HG03025 (cell line): ENCODE measurements around the gene RGS3.

Source experiments
- ATAC-seq: cut with Tn5 transposase; IDR thresholded peaks from one replicate; pipeline ENCODE4 v1.9.1; 2021; ENCODE audit warnings: mild to moderate bottlenecking, moderate library complexity; ENCODE audit not compliant: unreplicated experiment, low FRiP score

The RGS3 gene

DNA sequence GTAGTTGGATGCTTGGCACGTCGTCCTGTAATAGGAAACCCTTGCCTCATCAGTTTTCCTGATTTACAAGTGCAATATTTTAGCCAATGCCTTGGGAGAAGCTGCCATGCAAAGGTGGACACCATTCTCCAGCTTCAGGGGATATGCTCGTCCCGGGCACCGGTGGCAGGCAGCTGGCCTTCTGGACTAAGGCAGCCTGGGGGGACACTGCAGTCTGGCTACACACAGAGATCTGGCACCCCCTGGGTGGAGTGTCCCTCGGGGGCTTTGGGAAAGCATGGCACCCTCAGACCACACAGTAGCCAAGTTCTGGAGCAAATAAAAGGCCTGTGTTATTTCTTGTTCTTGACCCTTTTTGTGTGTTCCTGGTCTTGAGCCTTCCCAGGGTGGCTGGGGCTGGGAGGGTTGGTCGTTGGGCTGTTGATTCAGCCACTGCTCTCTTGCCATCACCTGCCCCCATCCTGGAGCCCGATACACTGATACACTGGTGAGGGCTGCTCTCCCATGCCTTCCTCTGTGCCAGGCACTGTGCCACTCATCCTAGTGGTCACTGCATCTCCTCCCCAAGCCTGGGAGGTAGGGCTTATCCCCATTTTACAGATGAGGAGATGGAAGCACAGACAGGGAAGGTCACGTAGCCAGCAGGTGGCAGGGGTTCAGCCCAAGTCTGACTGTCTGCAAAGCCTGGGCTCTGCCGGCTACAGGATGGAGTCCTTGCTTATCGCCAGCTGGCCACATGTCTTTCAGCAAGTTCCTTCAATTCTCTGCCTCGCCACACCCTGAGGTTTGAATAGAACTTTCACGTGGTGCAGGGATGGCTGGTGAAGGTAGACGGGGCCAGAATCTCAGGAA, 134.1 kb downstream of the RGS3 start:
- ATAC-seq, result no peak

DNA sequence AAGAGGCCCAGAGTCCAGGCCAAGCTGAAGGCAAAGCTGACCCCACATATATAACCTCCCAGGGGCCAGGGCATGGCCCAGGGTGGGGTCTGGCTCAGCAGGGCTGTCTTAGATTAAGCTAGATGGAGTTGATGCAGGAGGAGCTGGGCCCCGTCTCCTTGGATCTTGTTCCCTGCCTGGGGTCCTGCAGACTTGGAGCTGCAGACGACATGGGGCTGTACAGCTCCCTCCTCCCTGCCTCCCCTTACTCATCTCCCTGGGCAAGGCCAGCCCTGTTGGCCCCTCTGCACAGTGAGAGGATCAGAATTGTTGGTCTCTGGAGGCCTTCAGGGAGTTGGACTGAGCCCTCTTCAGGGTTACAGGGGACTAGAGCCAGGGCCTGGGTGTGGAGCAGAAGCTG, 134.9 kb downstream of the RGS3 start:
- no peak for ATAC-seq

DNA sequence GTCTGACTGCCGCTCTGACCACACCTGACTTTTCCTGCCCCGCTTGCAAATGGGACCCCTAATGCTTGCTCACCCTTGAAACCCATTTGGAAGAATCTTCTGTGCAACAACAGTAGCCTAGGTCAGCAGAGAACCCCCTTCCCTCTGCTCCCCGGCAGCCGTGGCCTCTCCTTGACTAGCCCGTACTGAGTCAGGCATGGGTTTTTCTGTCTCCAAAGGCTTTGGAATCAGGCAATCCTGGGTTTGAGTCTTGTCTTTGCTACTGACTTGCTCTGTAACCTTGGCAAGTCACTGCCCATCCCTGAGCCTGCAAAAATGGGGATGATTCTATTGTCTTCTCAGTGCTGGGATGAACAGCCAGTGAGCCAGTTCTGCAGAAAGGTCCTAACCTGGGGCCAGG, 135.4 kb downstream of the RGS3 start:
- no peak for ATAC-seq

DNA sequence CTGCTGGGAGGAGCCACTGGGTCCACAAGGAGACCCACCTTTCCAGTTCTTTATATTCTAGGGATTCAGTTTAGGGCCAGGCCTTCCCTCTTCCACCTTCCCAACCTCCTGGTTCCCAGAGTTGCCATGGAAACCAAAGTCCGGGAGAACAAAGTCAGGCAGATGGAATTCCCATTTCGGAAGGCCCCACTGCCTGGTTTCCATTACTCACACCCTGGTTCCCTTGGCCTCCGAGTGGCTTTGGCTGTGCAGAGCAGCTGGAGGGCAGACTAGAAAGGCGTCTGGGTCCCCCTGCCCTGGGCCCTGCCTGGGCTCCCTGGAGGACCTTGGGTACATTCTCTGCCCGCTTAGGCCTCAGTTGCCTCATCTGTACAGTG, 136.1 kb downstream of the RGS3 start:
- ATAC-seq, result no peak

DNA sequence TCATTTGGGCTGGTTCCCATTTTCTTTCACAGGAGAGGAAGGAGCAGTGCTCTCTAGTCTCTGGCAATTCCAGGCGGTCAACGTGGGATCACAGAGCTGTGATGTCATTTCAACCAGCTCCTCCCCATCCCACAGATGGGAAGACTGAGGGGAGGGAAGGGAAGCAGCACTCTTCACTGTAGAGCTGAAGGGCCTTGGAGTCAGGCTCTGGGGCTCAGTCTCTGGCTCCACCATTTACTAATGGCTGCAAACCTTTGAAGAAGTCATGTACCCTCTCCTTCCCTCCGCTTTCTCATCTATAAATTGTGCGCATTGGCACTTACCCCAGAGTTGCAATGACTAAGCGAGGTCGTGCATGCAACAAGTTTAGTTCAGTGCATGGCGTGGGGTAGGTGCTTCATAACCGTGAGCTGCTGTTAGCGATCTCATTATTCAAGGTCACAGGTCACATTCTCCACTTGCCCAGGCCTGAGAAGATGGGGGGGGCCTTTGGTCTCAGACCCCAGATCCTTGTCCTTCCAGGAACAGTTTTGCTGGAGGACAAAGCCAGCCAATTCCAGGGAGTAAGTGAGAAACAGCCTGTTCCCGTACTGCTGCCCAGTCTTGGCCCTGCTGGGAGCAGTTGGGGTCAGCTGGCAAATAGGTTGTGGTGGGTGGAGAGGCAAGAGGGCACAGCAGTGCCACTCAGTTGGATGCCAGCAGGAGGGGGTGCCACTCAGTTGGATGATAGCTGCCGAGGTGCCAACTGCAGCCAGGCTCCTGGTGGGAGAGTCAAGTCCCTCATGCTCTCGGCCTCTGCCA, 136.7 kb downstream of the RGS3 start:
- no peak for ATAC-seq

DNA sequence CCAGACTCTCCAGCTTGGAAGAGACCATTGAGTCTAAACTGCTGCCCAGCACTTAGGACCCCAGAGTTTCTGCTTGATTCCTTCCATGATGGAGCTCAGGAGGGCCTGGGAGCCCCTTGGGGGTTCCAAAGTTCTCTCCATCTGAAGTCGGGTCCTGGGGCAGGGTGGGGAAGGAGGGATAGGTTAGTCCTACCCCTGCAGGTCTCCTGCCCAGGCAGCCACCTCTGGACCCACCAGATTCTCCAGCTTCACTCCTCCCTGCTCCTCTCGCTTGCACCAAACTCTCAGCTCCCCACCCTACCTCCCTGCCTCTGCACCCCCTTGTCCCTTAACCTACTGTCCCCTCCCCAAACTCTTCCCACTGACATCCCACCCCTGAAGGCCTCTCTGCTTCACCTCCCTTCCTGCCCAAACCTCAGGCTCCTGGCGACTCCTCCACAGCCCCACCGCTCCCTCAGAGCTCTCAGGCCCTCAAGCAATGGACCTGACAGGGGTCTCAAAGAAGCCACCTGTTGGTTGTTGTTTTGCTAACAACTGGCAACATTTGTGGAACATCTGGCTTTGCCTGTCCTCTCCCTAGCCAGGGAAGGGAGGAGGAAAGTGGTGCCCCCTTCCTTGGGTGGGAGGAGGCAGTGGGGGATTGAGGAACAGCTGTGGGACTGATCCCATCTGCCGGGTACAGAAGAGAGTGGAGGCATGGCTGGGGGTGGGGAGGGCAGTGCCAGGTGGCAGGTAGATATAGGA, 137.5 kb downstream of the RGS3 start:
- ATAC-seq, result no peak

DNA sequence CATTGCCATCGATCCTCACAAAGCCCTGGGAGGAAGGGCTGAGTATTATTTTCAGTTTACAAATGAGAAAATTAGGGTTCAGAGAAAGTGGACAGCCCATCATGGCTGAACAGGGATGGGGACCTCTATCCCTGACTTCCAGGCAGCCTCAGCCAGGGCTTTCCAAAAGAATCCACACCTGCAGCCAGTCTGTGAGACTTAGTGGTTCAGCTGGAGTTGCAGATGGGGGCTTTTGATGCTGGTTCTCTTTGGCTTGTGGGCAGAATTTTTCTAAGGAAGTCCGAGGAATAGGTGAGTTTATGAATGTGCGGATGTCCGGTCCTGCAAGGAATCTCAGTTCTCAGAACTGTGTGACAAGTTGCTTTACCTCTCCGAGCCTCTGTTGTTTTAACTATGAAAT, 138.1 kb downstream of the RGS3 start:
- ATAC-seq, result no peak

DNA sequence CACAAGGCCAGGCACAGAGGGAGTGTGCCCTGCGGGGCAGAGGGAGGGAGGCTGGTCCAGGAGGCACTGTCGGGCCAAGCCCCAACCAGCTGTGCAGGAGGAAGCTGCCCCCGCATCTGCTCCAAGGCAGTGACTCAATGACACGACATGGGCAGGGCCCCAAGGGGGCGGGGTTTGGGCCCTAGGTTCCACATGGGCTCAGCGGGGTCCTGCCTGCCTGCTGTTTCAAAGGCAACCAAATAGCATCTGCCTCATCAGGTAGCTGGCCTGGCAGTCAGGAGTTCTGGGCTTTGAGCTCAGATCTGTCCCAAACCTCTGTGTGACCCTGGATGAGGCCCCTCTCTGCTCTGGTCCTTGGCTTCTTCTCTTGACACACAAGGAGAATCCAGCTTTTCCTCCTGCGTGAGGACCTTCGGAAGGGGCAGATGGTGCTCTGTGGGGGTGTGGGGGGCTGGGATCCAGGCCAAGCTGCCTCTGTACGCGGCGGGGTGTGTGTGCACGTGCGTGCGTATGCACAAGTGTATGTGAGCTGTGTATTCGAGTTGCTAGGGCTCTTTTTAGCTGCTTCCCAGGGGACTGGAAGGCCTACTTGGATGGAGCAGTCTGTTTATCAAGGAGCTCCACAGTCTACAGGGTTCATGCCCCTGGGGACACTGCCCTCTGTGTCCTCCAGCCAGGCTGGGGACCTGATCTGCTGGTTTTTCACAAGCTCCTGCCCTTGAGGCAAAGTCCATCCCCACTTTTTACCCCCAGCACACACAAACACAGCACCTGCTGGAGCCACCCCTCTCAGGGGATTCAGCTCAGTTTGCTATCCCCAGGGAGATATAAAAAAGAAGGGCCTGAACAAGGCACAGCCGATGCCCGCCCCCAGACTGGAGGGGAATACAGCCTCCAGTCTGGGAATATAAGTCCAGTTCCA, 138.9 kb downstream of the RGS3 start:
- ATAC-seq, result no peak

DNA sequence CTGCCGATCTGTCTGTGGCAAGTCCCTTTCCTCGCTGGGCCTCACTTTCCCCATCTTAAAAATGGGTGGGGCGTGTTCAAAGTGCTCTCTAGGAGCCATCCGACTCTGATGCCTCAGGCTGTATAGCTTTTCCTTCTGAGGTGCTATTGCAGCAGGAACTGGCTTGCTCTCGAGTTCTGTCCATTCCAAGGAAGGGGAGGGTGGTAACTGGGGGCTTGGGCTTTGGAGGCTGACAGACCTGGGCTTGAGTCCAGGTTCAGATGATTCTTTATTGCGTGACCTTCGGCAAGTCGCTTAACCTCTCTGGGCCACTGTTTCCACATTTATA, 139.5 kb downstream of the RGS3 start:
- no peak for ATAC-seq

DNA sequence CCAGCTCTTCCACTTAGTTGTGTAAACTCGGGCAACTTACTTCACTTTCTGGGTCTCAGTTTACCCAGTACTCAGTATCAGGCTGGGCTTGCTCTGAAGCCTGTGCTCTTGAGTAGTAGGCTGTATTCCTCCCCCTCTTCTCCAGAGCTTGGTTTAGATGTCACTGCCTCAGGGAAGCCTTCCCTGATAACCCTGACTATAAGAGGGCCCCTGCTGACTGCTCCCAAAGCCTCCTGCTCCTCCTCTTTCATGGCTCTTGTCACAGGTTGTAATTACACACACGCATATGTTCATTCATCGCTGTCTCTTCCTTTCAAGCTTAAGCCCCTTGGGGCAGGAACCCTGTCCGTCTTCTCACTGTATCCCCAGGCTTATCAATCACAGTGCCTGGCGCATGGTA, 140.2 kb downstream of the RGS3 start:
- no peak for ATAC-seq

DNA sequence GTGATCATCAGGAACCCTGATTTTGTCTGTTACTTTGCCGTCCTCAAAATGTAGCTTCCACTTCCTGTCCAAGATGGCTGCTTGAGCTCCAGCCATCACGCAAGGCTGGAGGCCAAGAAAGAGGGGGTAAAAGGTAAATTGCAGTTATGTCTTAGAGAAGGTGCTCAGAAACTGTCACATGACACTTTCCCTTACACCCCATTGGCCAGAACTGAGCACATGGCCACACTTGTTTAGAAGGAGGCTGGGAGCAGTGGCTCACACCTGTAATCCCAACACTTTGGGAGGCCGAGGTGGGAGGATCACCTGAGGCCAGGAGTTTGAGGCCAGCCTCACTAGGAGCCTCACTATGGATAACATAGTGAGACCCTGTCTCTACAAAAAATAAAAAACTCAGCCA, 140.9 kb downstream of the RGS3 start:
- ATAC-seq, result no peak

DNA sequence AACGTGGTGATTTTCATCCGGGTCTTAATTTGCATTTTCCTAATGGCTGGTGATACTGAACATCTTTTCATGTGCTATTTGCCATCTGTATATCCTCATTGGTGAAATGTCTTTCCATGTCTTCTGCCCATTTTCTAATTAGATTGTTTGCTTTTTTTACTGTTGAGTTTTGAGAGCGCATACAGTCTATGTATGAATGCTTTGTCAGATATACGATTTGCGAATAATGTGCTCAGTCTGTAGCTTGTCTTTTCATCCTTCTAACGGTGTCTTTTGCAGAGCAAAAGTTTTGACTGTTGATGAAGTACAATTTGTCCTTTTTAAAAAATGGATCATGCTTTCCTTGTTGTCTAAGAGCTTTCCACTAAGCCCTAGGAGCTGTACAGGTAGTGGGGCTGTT, 143.0 kb downstream of the RGS3 start:
- no peak for ATAC-seq

DNA sequence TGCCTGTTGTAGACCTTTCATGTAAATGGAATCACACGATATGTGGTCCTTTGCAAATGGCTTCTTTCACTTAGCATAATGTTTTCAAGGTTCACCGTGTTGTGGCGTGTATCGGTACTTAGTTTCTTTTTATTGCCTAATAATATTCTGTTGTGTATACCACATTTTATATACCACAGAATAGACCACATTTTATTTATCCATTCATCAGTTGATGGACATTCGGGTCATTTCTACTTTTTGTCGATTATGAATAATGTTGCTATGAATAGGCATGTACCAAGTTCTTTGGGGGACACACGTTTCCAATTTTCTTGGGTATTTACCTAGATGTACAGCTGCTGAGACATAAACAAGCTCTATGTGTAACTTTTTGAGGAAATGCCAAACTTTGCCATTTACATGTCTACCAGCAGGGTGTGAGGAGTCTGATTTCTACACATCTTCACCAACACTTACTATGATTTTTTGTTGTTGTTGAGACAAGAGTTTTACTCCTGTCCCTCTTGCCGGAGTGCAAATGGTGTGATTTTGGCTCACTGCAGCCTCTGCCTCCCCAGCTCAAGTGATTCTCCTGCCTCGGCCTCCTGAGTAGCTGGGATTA, 144.7 kb downstream of the RGS3 start:
- ATAC-seq, result no peak

DNA sequence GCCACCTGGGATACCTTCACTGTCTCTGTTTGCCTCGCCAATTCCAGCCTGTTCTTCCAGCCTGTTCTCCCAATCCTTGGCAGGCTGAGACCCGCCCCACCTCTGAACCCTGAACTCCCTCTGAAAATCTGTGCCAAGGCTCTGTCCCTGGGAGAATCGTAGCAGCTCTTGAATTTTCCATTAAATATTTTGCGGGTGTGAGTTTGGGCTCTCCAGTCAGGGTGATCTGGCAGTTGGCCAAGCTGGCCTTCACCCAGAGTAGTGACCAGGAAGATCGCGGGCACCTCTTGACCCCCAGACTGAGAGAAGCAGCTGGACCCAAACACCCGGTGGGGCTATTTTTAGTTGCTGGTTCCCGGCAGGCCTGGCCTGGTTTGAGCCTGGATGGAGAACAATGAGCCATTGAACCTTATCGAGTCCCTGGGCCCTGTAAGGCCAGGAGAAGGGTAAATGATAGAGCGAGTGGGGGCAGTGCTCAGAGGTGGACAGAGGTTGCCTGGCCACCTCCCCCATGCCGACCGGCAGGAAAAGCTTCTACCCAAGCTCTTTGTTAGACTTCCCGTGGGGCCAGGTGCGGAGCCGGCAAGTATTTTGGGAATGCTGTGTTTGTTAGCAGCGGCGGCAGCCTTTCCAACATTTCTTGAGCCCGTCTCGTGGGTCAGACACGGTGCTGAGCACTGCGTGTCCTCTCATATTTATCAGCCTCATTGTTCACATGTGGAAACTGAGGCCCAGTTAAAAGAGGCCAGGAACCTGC, 146.2 kb downstream of the RGS3 start:
- ATAC-seq, result no peak

DNA sequence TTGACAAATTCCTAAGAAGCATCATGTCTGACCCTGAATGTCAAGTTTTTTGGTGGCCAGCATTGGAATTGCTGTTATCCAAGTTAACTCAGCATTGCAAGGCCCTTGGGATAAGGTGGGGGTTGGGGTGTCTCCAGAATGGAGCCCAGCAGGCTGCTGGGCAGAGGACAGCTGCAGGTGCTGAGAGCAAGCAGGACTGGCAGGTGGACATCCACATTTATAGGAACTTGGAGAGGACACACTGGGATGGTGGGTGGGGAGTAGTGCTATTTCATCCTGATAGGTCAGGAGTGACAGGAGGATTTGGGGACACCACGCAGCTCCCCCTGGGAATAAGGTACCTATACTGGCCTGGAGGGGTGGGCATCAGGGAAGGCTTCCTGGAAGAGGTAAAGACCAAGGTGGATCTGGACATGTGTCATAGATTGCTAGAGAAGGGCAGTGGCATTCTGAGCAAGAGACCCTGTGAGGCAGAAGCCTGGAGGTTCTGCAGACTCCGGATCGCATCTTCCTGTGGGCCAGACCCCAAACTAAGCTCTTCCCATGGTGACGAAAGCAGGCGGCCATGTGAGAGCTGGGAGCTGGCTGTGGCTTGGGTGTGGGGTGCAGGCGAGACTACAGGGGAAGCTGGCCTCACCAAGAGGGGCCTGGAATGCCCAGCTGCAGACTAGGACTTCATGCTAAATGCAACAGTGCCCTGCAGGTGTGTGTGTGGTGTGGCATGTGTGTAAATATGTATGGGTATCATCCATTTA, 148.1 kb downstream of the RGS3 start:
- no peak for ATAC-seq

DNA sequence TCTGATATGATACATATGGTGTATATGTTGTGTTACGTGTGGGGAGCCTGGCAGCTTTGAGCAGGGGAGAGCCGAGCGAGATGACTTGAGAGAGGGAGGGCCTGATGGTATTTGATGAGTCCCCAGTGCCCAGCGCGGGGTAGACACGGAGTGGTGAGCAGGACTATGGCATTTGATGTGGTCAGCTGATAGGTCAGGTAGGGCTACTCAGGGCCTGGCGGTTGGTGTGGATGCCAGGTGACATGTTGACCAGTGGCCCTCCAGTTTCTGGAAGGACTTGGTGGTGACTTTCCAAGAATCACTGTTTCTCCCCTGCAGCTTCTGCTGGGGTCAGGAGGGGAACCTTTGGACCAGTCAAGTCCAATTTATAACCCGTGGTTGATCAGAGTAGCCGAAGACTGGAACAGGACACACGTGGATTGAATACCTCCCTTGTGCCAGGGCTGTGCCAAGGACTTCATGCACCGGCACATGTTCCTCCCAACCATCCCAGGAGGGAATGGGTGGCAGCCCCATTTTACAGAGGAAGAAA, 148.8 kb downstream of the RGS3 start:
- no peak for ATAC-seq

DNA sequence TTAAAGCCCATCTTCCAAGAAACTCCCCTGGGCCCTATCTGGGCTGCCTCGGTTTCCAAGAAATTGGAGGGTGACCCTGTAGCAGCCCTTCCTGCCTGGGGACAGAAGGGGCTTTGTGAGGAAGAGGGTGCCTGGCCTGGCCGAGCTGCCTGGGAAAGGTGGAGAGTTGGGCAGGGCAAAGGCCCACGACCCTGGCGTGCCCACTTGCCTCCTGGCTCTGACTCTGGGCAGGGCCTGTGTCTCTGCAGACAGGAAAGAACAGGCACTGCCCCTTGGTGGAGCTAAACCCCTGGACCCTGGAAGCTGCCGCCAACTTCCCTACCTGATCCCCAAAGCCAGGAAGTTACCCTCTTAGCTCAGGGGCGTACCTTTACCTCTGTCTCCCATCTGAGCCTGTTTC, 149.3 kb downstream of the RGS3 start:
- no peak for ATAC-seq

DNA sequence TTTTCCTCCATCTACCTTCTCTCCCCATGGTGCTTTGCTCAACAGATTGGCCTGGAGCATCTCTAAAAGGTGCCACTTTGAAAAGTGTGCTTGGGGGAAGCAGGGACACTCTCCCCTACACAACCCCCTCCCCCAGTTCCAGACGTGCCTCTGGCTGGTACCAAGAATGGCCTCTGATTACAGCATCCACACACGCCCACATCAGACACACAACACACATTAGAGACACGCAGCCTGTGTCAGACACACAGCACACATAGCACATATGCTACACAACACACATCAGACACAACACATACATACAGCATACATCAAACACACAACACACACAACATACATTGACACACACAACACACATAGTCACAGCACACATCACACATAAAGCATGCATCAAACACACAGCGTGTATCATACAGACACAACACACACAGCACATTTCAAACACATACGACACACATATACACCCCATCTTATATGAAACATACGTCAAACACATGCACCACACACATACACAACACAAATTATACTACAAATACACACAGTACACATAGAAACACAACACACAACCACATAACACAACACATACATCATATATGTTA, 150.4 kb downstream of the RGS3 start:
- no peak for ATAC-seq
